Mammary microvascular endothelial cell (primary cell): ENCODE measurements around the gene PHAX. TPM values are rescaled to one million over a fixed set of nuclear protein-coding genes. Genes with fewer than 3 reads are reported as not detected.

Source experiments
- total RNA-seq: library from RNA; depleted of rRNA; stranded (reverse); fragments of >200 nt; gene quantifications from 2 replicates; pipeline ENCODE4 v1.2.3, GENCODE V29; 2015

Gene PHAX, protein sequence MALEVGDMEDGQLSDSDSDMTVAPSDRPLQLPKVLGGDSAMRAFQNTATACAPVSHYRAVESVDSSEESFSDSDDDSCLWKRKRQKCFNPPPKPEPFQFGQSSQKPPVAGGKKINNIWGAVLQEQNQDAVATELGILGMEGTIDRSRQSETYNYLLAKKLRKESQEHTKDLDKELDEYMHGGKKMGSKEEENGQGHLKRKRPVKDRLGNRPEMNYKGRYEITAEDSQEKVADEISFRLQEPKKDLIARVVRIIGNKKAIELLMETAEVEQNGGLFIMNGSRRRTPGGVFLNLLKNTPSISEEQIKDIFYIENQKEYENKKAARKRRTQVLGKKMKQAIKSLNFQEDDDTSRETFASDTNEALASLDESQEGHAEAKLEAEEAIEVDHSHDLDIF
- 34.8 and 35.2 TPM in 2 replicates for total RNA-seq

DNA sequence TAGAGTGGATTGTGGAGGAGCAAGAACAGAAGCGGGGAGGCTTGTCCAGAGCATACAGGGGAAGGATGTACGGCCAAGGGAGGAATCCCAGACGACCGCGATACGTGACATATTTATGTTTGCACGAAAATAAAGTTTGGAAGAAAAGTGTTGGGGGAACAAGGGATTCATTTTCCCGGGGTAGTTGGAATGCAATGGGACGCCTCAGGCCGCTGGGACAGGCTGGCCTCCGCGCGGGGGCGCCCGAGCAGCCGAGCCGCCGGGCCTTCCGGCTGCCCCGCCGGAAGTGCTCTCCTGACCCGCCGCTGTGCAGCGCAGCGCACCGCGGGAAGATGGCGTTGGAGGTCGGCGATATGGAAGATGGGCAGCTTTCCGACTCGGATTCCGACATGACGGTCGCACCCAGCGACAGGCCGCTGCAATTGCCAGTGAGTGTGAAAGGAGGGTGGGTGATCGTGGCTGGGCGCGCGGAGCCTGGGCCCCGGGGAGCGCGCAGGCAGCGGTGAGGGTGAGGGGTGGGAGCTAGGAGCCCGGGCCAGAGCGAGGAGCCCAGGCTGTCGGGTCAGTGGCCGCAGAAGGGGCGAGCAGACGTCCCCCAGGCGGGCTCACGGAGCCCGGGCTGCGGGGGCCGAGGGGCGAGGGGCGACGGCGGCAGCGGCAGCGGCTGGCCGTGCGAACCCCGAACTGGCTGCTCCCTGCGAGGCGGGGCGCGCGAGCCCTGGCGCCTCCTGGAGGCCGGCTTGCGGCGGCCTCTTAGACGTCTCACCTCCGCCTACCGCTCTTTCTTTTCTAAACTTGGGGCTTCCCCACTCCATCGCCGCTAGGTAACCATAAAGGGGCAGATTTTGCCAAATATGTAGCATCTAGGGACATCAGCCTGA, at the start of gene PHAX:
Gene PHAX, plus strand, starts transcription at position 317 of the 881 bp plus-strand sequence. Its CDS starts 16 bp downstream, at position 333.

DNA sequence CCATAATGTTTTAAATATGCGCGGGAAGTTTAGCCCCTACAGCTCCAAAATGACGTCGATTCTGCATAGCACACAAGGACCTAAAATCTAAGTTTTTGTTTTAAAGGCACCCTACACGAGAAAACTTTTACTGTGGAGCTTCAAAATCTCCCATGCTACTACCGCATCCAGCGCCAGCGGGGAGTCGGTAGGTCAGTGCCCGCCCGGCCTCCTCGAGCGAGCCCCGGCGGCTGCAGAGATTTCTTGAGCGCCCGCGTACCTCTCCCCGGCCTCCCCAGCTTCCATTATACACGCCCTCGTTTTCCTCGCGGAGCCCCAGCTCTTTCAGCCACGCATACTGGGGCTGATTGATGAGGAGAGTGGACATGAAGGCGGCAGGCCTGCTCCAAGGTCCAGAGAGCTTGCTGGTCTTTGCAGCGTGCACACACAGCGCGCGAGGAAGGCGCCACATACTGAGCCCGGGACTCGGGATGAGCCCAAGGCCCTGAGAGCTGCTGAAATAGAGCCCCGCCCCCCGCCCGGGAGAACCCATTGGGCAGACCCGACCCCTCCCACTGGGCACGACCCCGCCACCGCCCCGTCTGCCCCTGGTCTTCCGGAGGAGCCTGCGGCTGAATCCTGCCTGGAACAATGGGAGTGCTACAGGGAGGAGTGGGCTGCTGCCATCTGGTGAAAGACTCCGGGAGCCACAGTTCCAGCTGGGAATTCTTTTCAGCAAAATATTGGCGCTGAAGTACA, 5.8 kb upstream of the PHAX start, which contains the start of gene ALDH7A1:
Gene ALDH7A1, minus strand, starts transcription at position 472 of the 738 bp plus-strand sequence. Its CDS starts 21 bp downstream, at position 451.

Other genes starting within 250 kb of the PHAX start
- 3.9 and 5.9 TPM in 2 replicates for gene GRAMD2B, start 177.5 kb upstream of the PHAX start, total RNA-seq
- 15.8 and 19.6 TPM in 2 replicates for gene ALDH7A1, start 5.7 kb upstream of the PHAX start, total RNA-seq
- gene LMNB1, start 176.2 kb downstream of the PHAX start, total RNA-seq: 79.2 and 87.1 TPM in 2 replicates